GM19351 (cell line): ENCODE data around the gene POU4F1.

Experiments
- ATAC-seq: cut with Tn5 transposase; IDR thresholded peaks from one replicate; pipeline ENCODE4 v1.9.1; 2021; ENCODE audit warnings: mild to moderate bottlenecking, moderate library complexity; ENCODE audit not compliant: unreplicated experiment

POU4F1 gene

GRCh38 chr13:78593652-78594455, 9.5 kb downstream of the POU4F1 start:
- ATAC-seq: no peak

- ATAC-seq: no peak
Observed at GRCh38 chr13:78593129-78593528, 10.2 kb downstream of the POU4F1 start.

- ATAC-seq: no peak
Observed at GRCh38 chr13:78592584-78592983, 10.8 kb downstream of the POU4F1 start.

- no peak for ATAC-seq
Observed at GRCh38 chr13:78589206-78589605, 14.1 kb downstream of the POU4F1 start.

- no peak for ATAC-seq
Observed at GRCh38 chr13:78587395-78587794, 16.0 kb downstream of the POU4F1 start.

GRCh38 chr13:78586706-78587105, 16.6 kb downstream of the POU4F1 start:
- no peak for ATAC-seq

GRCh38 chr13:78576261-78576660, 27.1 kb downstream of the POU4F1 start:
- ATAC-seq: no peak

GRCh38 chr13:78572459-78572858, 30.9 kb downstream of the POU4F1 start:
- no peak for ATAC-seq

- no peak for ATAC-seq
Observed at GRCh38 chr13:78569029-78569428, 34.3 kb downstream of the POU4F1 start.

GRCh38 chr13:78566631-78567030, 36.7 kb downstream of the POU4F1 start:
- no peak for ATAC-seq

GRCh38 chr13:78562237-78562889, 41.0 kb downstream of the POU4F1 start:
- ATAC-seq: no peak
